ENCODE results near the gene PTPRU. TPM values are rescaled to one million over a fixed set of nuclear protein-coding genes. Genes with fewer than 3 reads are reported as not detected.

PTPRU gene
- total RNA-seq, 1 donor from 2014 or later, result 23.6 TPM

DNA sequence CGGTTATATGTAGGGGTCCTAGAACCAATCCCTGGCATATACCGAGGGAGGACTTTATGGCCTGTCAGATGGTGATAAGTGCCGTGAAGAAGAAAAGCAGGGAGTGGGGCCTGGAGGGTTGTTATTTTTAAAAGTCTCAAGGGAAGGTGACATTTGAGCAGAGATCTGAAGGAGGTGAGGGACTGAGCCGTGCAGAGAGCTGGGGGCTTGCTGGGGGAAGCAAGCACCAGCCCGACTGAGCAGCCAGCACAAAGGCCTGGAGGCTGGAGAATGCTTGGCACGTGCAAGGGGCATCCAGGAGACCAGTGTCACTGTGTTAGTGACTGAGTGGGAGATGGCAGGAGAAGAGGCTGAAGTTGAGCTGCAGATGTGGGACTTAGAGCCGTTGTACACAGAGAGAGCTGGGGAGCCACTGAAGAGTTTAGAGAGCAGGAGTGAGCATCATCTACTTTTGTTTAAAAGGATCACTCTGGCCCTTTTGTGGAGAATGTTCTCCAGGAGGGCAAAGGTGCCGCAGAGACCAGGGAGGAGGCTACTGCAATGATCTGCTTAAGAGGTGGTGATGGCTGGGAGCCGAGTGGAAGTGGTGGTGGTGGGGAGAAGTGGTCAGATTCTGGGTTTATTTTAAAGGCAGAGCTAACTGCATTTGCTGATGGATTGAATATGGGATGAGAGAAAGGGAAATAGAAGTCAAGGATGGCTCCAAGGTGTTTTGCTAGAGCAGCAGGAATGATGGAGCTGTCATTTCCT lies 31.2 kb downstream of the PTPRU start:
- DNase-seq, result no peak

DNA sequence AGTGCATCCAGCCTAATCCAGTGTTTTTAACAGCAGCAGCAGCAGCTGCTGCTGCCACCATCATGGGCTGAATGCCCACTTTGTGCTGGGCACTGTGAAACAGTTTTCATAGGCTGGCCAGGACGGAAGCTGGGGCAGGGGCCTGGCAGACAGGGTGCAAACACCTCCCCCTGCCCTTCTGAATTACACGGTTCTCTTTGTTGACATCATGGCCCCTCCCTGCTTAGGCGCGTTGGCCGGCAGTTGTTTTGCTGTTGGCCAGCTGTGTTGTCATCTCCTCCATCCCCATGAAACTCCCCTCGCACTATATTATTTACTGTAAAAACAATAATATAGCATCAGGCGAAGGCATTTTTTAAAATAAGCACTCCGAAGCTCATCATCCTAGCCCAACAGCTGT lies 33.1 kb downstream of the PTPRU start:
- DNase-seq, result peak; percentile 37

DNA sequence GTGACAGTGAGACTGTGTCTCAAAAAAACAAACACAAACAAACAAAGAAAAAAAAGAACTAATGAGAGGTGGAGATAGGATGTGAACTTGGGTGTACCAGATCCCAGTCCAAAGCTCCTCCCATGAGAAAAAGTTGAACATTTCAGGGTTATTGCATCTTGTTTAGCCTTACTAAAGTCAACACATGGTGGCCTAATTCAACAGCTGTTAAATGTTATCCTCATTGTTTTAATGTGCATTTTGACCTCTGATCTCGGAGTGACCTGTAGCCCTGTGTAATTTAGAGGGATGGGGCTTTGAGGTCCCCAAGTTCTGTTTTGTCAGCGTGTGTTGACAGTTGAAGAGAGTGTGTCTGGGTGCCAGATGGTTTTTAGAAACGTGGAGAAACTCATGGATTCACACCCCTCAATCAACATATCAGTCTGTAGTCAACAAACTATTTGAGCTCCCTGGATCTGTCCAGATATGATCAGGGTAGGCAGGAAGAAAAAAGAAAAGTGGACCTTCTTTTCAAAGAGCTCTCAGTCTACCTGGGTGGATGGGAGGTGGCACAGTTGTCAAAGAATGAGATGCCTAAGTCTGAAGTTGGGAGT lies 34.7 kb downstream of the PTPRU start:
- DNase-seq, result no peak

GRCh38 chr1:29271724-29272123 lies 35.4 kb downstream of the PTPRU start:
- DNase-seq, result no peak

GRCh38 chr1:29272147-29272907 lies 36.0 kb downstream of the PTPRU start:
- no peak for DNase-seq

DNA sequence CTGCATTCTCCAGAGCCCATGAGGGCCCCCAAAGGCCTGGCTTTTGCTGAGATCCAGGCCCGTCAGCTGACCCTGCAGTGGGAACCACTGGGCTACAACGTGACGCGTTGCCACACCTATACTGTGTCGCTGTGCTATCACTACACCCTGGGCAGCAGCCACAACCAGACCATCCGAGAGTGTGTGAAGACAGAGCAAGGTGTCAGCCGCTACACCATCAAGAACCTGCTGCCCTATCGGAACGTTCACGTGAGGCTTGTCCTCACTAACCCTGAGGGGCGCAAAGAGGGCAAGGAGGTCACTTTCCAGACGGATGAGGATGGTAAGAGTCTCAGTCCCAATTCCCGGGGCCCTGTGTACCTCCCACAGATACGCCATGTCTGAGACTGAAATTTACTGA lies 39.1 kb downstream of the PTPRU start:
- no peak for DNase-seq

- no peak for DNase-seq
These were observed 41.8 kb downstream of the PTPRU start for GRCh38 chr1:29278124-29278523.

DNA sequence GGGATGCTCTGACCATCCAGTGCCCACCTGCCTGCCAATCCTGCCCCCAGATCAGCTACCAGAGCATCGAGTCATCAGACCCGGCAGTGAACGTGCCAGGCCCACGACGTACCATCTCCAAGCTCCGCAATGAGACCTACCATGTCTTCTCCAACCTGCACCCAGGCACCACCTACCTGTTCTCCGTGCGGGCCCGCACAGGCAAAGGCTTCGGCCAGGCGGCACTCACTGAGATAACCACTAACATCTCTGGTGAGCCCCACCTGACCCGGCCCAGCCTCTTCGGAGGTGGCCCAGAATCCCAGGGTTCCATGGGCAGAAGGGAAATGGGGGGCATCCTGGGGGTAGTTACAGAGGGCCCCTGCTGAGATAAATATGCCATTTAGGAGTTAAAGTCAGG lies 43.1 kb downstream of the PTPRU start:
- DNase-seq, result no peak

DNA sequence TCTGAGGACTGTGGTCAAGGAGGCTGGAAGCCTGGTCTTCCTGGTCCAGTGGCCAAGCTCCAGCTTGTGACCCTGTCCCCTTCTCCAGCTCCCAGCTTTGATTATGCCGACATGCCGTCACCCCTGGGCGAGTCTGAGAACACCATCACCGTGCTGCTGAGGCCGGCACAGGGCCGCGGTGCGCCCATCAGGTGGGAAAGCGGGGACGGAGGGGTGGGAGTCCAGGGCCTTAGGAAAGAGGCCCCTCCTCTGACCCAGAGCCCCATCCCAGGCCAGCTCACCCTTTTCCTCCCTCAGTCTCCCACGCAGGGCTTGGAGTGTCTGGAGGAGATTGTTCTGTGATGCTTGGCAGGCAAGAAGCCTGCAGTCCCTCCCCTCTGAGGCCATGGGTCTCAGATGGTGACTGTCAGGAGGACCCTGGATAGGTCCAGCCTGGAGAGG lies 43.6 kb downstream of the PTPRU start:
- no peak for DNase-seq

GRCh38 chr1:29280409-29281131 lies 44.2 kb downstream of the PTPRU start:
- no peak for DNase-seq

- DNase-seq, result no peak
These were observed 45.2 kb downstream of the PTPRU start for GRCh38 chr1:29281571-29281970.

GRCh38 chr1:29282135-29282923 lies 46.0 kb downstream of the PTPRU start:
- DNase-seq, result no peak

DNA sequence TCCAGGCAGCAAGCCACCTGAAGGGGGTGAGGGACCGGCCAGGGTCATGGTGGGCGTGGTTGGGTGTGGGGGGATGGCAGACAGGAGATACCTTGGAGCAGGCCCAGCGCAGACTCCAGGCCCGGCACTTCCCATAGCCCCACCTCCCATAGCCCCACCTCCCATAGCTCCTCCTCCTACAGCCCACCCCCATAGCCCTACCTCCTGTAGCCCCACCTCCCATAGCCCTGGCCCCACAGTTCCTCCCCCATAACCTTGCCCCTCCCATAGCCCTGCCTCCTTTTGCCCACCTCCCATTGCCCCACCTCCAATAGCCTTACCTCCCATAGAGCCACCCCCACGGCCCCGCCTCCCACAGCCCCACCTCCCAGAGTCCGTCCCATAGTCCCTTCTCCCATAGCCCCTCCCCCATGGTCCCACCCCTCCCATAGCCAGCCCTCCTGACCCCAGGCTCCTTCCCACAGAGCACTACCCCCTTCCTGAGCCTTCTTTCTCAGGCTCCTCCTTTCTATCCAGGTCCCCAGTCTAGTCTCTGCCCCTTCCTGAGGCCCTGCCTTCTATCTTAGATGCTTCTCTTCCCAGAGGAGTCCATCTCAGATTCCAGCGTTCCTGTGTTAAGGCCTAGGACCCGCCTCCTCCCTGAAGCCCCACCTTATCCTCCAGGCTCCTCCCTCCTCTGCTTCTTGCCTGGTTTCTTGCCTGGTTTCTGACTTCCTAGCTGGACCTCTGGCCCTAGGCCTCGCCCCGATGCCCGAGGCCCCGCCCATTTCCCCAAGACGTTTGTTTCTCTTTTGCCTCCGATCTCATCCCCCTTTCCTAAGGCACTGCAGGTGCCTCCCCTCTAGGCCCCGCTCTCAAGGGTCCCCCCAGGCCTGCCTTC lies 46.8 kb downstream of the PTPRU start:
- no peak for DNase-seq

- no peak for DNase-seq
These were observed 47.5 kb downstream of the PTPRU start for GRCh38 chr1:29283804-29284195.

DNA sequence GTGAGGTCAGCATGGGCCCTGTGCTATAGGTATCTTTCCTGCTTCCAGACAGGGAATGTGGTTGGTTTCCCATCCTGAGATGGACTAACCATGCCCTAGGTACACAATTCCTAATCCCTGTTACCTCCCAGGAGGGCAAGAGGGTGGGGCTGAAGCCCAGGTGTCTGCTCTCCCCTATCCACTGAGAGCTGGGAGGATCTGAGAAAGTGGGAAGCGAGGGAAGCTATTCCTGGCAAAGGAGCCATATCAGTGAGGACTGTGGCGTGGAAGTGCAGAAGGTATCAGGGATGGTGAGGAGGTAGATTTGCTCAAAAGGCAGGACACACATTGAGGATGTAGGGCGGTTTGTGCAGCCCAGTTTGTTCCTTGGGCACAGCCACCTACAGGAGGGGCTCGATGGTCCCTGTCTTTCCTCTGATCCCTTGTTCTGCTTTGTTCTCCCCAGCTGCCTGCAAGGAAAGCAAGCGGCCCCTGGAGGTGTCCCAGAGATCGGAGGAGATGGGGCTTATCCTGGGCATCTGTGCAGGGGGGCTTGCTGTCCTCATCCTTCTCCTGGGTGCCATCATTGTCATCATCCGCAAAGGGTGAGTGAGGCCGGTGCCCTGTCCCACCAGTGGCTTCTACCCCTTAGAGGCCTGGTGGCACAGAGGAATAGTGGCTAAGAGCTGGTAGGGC lies 48.1 kb downstream of the PTPRU start:
- no peak for DNase-seq

- DNase-seq, result no peak
These were observed 48.7 kb downstream of the PTPRU start for GRCh38 chr1:29284961-29285560.

DNA sequence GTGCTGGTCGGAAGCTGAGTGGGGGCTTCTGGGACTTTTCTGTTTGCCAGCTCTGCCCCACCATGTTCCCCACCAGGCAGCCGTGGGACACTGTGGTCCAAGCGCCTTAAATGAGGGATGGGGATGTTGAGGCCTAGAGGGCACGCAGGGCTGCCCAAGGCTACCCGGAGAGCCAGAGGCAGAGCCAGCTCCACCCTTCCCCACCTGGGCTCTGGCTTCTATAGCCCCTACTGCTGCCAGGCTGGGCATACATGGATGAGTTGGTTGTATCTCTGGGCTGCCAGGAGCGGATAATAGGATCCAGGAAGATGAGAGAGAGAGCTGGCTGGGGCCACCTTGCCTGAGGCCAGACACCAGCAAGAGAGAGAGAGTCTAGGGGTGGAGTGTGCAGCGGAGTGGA lies 49.4 kb downstream of the PTPRU start:
- no peak for DNase-seq

DNA sequence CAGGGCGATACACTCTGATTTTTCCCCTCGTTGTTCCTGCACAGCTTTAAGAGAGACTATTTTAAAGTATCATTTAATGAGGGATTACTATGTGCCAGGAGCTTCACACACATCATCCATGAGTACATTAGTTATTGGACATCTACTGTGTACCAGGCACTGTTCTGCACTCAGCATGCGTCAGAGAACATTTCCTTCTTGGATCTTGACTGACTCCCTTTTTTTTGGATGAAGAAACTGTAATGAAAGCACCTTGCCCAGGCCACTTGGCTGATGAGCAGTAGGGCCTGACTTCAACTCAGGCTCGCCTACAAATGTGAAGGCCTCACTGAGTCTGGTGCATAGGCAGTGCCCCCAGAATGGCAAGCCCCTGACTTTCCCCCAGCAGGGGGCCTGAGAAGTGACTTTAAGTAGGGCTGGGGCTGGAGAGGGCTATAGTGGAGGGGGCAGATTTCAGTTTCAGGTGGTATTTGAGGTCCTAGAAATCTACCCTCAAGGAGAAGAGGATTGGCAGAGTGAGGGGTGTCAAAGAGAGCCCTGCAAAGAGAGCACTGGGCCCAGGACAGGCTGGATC lies 50.0 kb downstream of the PTPRU start:
- no peak for DNase-seq

- DNase-seq, result no peak
These were observed 53.2 kb downstream of the PTPRU start for GRCh38 chr1:29289493-29289892.

Measured in occipital lobe (tissue), 2 donors.